ENCODE data around the gene TWIST2. TPM values are rescaled to one million over a fixed set of nuclear protein-coding genes. Genes with fewer than 3 reads are reported as not detected.
A peak's percentile ranks its signal among the peaks of the same experiment; 100 is the strongest.

Gene TWIST2
- 0.46 and 1.8 TPM in 2 replicates for total RNA-seq

DNA sequence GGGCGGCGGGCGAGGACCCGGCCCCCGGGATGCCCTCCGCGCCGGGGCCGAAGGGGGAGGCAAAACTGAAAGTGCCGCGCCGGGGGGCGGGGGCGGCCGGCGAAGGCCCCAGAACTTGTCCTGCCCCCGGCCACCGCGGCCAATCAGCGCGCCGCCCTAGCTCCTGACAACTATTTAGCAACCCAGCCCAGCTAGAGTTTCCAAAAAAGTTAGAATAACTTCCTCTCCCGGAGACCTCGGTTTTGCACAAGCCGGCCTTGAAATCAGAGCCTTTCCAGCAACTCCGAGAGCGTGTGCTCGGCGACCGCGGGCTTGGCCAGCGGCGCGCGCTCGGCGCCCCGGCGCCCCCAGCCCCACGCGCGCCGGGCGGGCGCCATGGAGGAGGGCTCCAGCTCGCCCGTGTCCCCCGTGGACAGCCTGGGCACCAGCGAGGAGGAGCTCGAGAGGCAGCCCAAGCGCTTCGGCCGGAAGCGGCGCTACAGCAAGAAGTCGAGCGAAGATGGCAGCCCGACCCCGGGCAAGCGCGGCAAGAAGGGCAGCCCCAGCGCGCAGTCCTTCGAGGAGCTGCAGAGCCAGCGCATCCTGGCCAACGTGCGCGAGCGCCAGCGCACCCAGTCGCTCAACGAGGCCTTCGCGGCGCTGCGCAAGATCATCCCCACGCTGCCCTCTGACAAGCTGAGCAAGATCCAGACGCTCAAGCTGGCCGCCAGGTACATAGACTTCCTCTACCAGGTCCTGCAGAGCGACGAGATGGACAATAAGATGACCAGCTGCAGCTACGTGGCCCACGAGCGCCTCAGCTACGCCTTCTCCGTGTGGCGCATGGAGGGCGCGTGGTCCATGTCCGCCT lies at the start of gene TWIST2:
TWIST2 (plus strand) TSS at position 245 of the 850 bp plus-strand sequence; CDS start at position 376, 131 bp downstream.
- DNase-seq (ENCODE audit: low read depth), result no peak
- peak within 1 kb of the TSS; percentile 51 for H3K4me3 ChIP-seq (ENCODE audit: low read depth, low read length)
- TF ChIP-seq, protein P1, sequence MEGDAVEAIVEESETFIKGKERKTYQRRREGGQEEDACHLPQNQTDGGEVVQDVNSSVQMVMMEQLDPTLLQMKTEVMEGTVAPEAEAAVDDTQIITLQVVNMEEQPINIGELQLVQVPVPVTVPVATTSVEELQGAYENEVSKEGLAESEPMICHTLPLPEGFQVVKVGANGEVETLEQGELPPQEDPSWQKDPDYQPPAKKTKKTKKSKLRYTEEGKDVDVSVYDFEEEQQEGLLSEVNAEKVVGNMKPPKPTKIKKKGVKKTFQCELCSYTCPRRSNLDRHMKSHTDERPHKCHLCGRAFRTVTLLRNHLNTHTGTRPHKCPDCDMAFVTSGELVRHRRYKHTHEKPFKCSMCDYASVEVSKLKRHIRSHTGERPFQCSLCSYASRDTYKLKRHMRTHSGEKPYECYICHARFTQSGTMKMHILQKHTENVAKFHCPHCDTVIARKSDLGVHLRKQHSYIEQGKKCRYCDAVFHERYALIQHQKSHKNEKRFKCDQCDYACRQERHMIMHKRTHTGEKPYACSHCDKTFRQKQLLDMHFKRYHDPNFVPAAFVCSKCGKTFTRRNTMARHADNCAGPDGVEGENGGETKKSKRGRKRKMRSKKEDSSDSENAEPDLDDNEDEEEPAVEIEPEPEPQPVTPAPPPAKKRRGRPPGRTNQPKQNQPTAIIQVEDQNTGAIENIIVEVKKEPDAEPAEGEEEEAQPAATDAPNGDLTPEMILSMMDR (conservative IDR thresholded peaks at IDR 0.05; ENCODE audit: low read depth, low read length), result no peak

DNA sequence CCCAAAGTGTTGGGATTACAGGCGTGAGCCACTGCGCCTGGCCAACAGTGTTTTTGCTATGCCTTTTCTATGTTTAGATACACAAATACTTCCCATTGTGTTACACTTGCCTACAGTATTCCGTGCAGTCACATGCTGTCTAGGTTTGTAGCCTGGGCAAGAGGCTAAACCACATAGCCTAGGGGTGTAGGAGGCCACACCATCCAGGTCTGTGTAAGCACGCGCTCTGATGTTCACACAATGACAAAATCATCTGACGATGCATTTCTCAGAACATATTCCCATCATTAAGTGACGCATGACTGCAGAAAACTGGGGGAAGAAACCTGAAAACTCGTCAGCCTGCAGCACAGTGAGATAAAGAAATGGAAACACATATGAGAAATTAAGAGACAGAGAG lies 46.1 kb upstream of the TWIST2 start:
- H3K4me3 ChIP-seq (ENCODE audit: low read depth, low read length), result no peak overlapping the region
- DNase-seq (ENCODE audit: low read depth), result no peak
- TF ChIP-seq, protein P1 (conservative IDR thresholded peaks at IDR 0.05; ENCODE audit: low read depth, low read length), result no peak

DNA sequence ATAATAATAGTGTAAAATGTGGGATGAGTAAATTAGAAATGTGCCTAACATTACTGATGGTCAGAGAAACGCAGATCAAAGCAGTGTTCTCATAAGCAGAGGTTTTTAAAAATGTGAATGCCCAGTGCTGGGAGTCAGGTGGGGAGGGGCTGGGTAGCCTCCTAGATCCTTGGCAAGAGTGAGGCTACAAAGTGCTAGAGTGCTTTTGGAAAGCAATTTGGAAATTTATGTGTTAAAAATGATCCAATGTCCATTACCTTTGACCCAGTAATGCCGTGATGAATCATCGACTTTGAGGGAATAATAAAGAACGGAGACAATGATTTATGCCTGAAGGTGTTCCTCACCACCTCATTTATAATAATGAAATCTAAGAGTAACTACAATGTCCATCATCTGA lies 44.9 kb upstream of the TWIST2 start:
- TF ChIP-seq, protein P1 (conservative IDR thresholded peaks at IDR 0.05; ENCODE audit: low read depth, low read length), result no peak
- no peak for DNase-seq (ENCODE audit: low read depth)
- no peak overlapping the region for H3K4me3 ChIP-seq (ENCODE audit: low read depth, low read length)

DNA sequence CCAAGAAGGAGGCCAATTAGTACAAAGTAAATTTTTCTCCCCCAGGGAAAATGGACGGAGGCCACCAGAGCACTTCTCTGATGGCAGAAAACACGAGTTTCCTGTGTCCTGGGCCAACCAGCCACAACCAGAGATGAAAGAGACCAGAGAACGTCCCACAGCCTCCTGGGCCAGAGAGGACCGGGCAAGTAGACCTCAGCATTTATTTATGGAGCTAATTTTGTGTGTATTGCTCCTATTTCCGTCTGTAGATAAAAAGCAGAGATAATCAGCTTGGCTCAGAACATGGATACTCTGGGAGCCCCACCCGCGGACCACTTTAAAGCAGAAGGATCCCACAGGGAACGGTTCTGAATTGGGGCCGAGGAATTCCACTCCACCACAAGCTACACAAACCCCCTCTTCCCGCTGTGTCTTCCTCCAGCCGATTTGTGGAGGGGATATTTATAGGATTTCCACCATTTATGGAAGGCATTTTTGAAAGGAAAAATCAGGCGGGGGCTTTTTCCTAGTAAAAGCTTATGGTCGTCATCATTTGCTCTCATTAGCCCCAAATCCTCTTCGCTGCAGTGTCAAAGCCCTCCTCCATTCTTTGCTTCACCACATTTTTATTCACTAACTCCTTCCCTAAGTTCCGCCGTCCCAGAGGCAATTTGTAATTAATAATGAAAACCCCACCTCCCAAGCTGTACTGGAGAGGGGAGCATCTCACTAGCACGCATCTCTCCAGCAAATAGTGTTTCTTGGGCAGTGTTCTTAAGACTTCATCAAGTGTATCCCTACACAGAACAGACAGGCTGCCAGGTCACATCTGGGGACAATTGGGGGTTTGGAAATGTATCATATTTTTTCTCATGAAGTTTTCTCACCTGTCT lies 43.7 kb upstream of the TWIST2 start:
- TF ChIP-seq, protein P1 (conservative IDR thresholded peaks at IDR 0.05; ENCODE audit: low read depth, low read length), result no peak
- no peak overlapping the region for H3K4me3 ChIP-seq (ENCODE audit: low read depth, low read length)
- DNase-seq (ENCODE audit: low read depth), result no peak

DNA sequence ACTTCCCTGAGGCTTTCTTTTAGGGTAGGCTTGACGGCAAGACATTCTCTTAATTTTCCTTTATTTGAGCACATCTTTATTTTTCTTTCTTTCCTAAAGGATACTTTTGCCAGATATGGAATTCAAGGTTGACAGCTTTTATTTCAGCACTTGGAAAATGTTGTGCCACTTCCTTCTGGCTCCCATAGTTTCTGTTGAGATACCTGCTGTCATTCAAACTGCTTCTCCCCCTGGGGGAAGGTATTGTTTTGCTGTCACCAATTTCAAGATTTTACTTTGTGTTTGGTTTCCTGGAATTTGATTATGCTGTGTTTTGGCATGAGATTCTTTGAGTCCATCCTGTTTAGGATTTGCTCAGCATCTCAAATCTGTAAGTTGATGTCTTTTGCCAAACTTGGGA lies 39.1 kb upstream of the TWIST2 start:
- H3K4me3 ChIP-seq (ENCODE audit: low read depth, low read length), result no peak overlapping the region
- TF ChIP-seq, protein P1 (conservative IDR thresholded peaks at IDR 0.05; ENCODE audit: low read depth, low read length), result no peak
- DNase-seq (ENCODE audit: low read depth), result no peak

DNA sequence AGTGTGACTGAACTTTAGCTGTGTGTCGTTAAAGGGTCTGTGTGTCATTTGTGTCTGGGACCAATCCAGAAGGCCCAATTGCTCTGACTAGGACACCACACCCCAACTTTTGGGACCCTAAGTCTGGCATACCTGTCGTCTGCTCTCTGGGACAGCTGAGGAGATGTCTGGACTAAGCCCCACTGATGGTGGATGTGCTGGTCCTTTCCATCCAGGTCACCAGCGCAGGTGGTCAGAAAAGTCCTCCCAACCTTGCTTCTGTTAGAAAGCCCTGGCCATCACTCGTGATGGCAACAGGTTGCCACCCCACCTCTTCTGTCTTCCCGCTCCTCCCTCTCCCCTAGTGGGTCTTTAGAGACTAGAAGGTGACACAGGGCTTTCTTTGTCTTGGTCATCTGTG lies 37.6 kb upstream of the TWIST2 start:
- no peak for DNase-seq (ENCODE audit: low read depth)
- H3K4me3 ChIP-seq (ENCODE audit: low read depth, low read length), result no peak overlapping the region
- TF ChIP-seq, protein P1 (conservative IDR thresholded peaks at IDR 0.05; ENCODE audit: low read depth, low read length), result no peak

All from epithelial cell of proximal tubule (primary cell).